DND-41 (cell line): ENCODE data around the gene ANKS1B.

ENCODE experiments used
- ATAC-seq: fragments of 200-7000 bp; cut with Tn5 transposase; 3 replicates; pipeline ENCODE4 v1.9.1; 2021; ENCODE audit warnings: low read depth; ENCODE audit not compliant: insufficient read depth
- DNase-seq: peaks from one replicate; pipeline ENCODE4 v3.0.0-alpha.2; 2020
- H2AFZ ChIP-seq: 2 replicates; pipeline ENCODE4 v1.6.0; 2012; ENCODE audit warnings: low read depth, low read length
- H3K27ac ChIP-seq: 2 replicates; pipeline ENCODE4 v1.5.1; 2012; ENCODE audit warnings: low read length, inconsistent platforms
- H3K27me3 ChIP-seq: fragments of 200-600 bp; sonication (generic); 2 replicates; pipeline ENCODE4 v1.6.0; 2012; ENCODE audit warnings: low read length, mild to moderate bottlenecking, inconsistent platforms; ENCODE audit not compliant: insufficient read depth, poor library complexity
- H3K36me3 ChIP-seq: 2 replicates; pipeline ENCODE4 v1.5.1; 2012; ENCODE audit warnings: low read length, inconsistent platforms; ENCODE audit not compliant: insufficient read depth
- H3K4me1 ChIP-seq: 2 replicates; pipeline ENCODE4 v1.5.1; 2012; ENCODE audit warnings: mild to moderate bottlenecking, low read length; ENCODE audit not compliant: insufficient read depth
- H3K4me2 ChIP-seq: 2 replicates; pipeline ENCODE4 v1.6.0; 2012; ENCODE audit warnings: mild to moderate bottlenecking, moderate library complexity, low read length, inconsistent platforms; ENCODE audit not compliant: insufficient read depth
- H3K4me3 ChIP-seq, 2 experiments: fragments of 200-600 bp in 1 of 2; shearing (Covaris generic) in 1 of 2; 2 replicates each; pipeline ENCODE4 v1.5.1; 2012 to 2016; ENCODE audit warnings: inconsistent platforms in 2 of 2, low read length in 2 of 2, mild to moderate bottlenecking in 2 of 2, low read depth in 1 of 2, moderate library complexity in 1 of 2
- H3K79me2 ChIP-seq: 2 replicates; pipeline ENCODE4 v1.6.0; 2012; ENCODE audit warnings: low read length, inconsistent platforms; ENCODE audit not compliant: insufficient read depth
- H3K9ac ChIP-seq: 2 replicates; pipeline ENCODE4 v1.6.0; 2012; ENCODE audit warnings: low read depth, mild to moderate bottlenecking, inconsistent platforms, low read length, moderate library complexity
- H3K9me3 ChIP-seq: 2 replicates; pipeline ENCODE4 v1.5.1; 2012; ENCODE audit warnings: low read length, moderate library complexity, mild to moderate bottlenecking, inconsistent platforms; ENCODE audit not compliant: insufficient read depth, severe bottlenecking
- H4K20me1 ChIP-seq: 2 replicates; pipeline ENCODE4 v1.6.0; 2012; ENCODE audit warnings: low read length; ENCODE audit not compliant: insufficient read depth
- CTCF ChIP-seq: IDR thresholded peaks from 2 replicates; pipeline ENCODE4 v1.5.1; 2012; ENCODE audit warnings: borderline replicate concordance, low read length, moderate library complexity, mild to moderate bottlenecking; ENCODE audit not compliant: poor library complexity, severe bottlenecking; ENCODE audit errors: extremely low read depth
- EZH2 ChIP-seq: IDR thresholded peaks from 3 replicates; pipeline ENCODE4 v1.6.1; 2012; ENCODE audit warnings: borderline replicate concordance, low read depth, mild to moderate bottlenecking, moderate library complexity, low read length, inconsistent platforms; ENCODE audit not compliant: severe bottlenecking

The ANKS1B gene

GRCh38 chr12:98799822-98800221, 1184.9 kb downstream of the ANKS1B start:
- H2AFZ ChIP-seq = no peak overlapping the region
- no peaks in the 10 kb centered on the region for H3K79me2 ChIP-seq
- peaks cover 22% of the 10 kb centered on the region for H3K27me3 ChIP-seq
- H3K9me3 ChIP-seq = no peaks in the 10 kb centered on the region
- no peak overlapping the region for H3K27ac ChIP-seq
- no peaks in the 10 kb centered on the region for H3K4me1 ChIP-seq
- no peak overlapping the region for H3K9ac ChIP-seq
- TF ChIP-seq EZH2 (no peak), CTCF (no peak)
- DNase-seq = no peak
- no peak overlapping the region for H3K4me3 ChIP-seq
- no peaks in the 10 kb centered on the region for H3K36me3 ChIP-seq
- H4K20me1 ChIP-seq = no peaks in the 10 kb centered on the region
- ATAC-seq = no peak
- no peak overlapping the region for H3K4me2 ChIP-seq

GRCh38 chr12:98799146-98799810, 1185.5 kb downstream of the ANKS1B start:
- no peaks in the 10 kb centered on the region for H3K36me3 ChIP-seq
- H4K20me1 ChIP-seq = no peaks in the 10 kb centered on the region
- peaks cover 22% of the 10 kb centered on the region for H3K27me3 ChIP-seq
- TF ChIP-seq CTCF (no peak), EZH2 (no peak)
- H3K79me2 ChIP-seq = no peaks in the 10 kb centered on the region
- H3K9ac ChIP-seq = no peak overlapping the region
- H2AFZ ChIP-seq = no peak overlapping the region
- DNase-seq (no peak), ATAC-seq (no peak)
- no peak overlapping the region for H3K4me2 ChIP-seq
- H3K4me1 ChIP-seq = no peaks in the 10 kb centered on the region
- H3K4me3 ChIP-seq = no peak overlapping the region
- no peak overlapping the region for H3K27ac ChIP-seq
- no peaks in the 10 kb centered on the region for H3K9me3 ChIP-seq

- Histone ChIP-seq H3K9ac (no peak overlapping the region), H3K27ac (no peak overlapping the region), H4K20me1 (no peaks in the 10 kb centered on the region), H3K79me2 (no peaks in the 10 kb centered on the region), H2AFZ (no peak overlapping the region), H3K9me3 (no peaks in the 10 kb centered on the region), H3K4me1 (no peaks in the 10 kb centered on the region), H3K27me3 (peaks cover 22% of the 10 kb centered on the region), H3K4me2 (no peak overlapping the region), H3K4me3 (no peak overlapping the region), H3K36me3 (no peaks in the 10 kb centered on the region)
- TF ChIP-seq EZH2 = no peak
- TF ChIP-seq CTCF = no peak
- no peak for DNase-seq
- no peak for ATAC-seq
Measured at GRCh38 chr12:98797200-98797599, 1187.5 kb downstream of the ANKS1B start.

GRCh38 chr12:98796745-98797144, 1188.0 kb downstream of the ANKS1B start:
- Histone ChIP-seq H3K4me1 (no peaks in the 10 kb centered on the region), H3K4me2 (no peak overlapping the region), H3K27ac (no peak overlapping the region), H2AFZ (no peak overlapping the region), H3K9me3 (no peaks in the 10 kb centered on the region), H4K20me1 (no peaks in the 10 kb centered on the region), H3K79me2 (no peaks in the 10 kb centered on the region), H3K27me3 (peaks cover 22% of the 10 kb centered on the region), H3K36me3 (no peaks in the 10 kb centered on the region), H3K4me3 (no peak overlapping the region), H3K9ac (no peak overlapping the region)
- ATAC-seq (no peak), DNase-seq (no peak)
- TF ChIP-seq EZH2 = no peak
- TF ChIP-seq CTCF = no peak
